Measurements from ENCODE around the gene SYNE1.

- no peak for TF ChIP-seq CTCF (IDR thresholded peaks at IDR 0.05)
- TF ChIP-seq POLR2A (IDR thresholded peaks at IDR 0.05): no peak
Observed at GRCh38 chr6:152330961-152331360, 306.2 kb downstream of the SYNE1 start.
